IMR-90 (cell line): ENCODE results near the gene AP2B1. TPM values are rescaled to one million over a fixed set of nuclear protein-coding genes. Genes with fewer than 3 reads are reported as not detected.

ENCODE experiments used
- ATAC-seq: fragments of 200-7000 bp; cut with Tn5 transposase; 2 replicates; pipeline ENCODE4 v1.9.1; 2020; ENCODE audit warnings: low read depth, mild to moderate bottlenecking, moderate library complexity
- BruUV-seq: library from RNA; stranded (reverse); fragments of 400-500 nt; replicated peaks from 2 replicates; lab custom pipeline; 2021; lab: Mats Ljungman, UMichigan
- CTCF ChIA-PET: fragments of 300-600 bp; formaldehyde crosslinking; extraction: SDS; loops from one replicate; lab custom pipeline; 2021; ENCODE audit warnings: antibody characterized with exemption; lab: Yijun Ruan, JAX
- POLR2A ChIA-PET: fragments of 300-600 bp; sonication (Branson Sonifier 250); formaldehyde crosslinking; loops from one replicate; lab custom pipeline; 2022; ENCODE audit warnings: antibody characterized with exemption; ENCODE audit not compliant: unreplicated experiment; lab: Charles Lee
- DNase-seq: peaks from one replicate; pipeline ENCODE4 v3.0.0; 2013
- H2AFZ ChIP-seq: replicated peaks from 2 replicates; pipeline ENCODE3; 2013; ENCODE audit warnings: low read length, mild to moderate bottlenecking; ENCODE audit not compliant: poor library complexity
- H2AK5ac ChIP-seq: 2 replicates; pipeline ENCODE4 v1.6.1; 2013; ENCODE audit warnings: low read depth, low read length, inconsistent platforms
- H2AK9ac ChIP-seq: replicated peaks from 2 replicates; pipeline ENCODE3; 2013; ENCODE audit warnings: mild to moderate bottlenecking, low read depth, low read length, moderate library complexity; ENCODE audit not compliant: poor library complexity
- H2BK120ac ChIP-seq: 2 replicates; pipeline ENCODE4 v1.6.1; 2013; ENCODE audit warnings: low read depth, low read length, inconsistent platforms
- H2BK15ac ChIP-seq: 3 replicates; pipeline ENCODE4 v1.6.1; 2013; ENCODE audit warnings: low read depth, low read length, inconsistent platforms
- H2BK20ac ChIP-seq: 2 replicates; pipeline ENCODE4 v1.6.1; 2013; ENCODE audit warnings: low read depth, mild to moderate bottlenecking, inconsistent platforms, low read length, moderate library complexity
- H2BK5ac ChIP-seq: 2 replicates; pipeline ENCODE4 v1.6.1; 2013; ENCODE audit warnings: mild to moderate bottlenecking, low read depth, low read length, inconsistent platforms; ENCODE audit not compliant: poor library complexity, severe bottlenecking
- H3K14ac ChIP-seq: replicated peaks from 2 replicates; pipeline ENCODE4 v1.6.1; 2013; ENCODE audit warnings: low read depth, low read length, inconsistent platforms
- H3K18ac ChIP-seq: 2 replicates; pipeline ENCODE4 v1.6.1; 2013; ENCODE audit warnings: low read depth, low read length, control low read depth
- H3K23ac ChIP-seq: 2 replicates; pipeline ENCODE4 v1.6.1; 2013; ENCODE audit warnings: low read depth, low read length, inconsistent platforms
- H3K27ac ChIP-seq: 2 replicates; pipeline ENCODE4 v1.5.1; 2013; ENCODE audit warnings: mild to moderate bottlenecking, control low read depth, low read length; ENCODE audit not compliant: insufficient read depth
- H3K27me3 ChIP-seq: 2 replicates; pipeline ENCODE4 v1.6.1; 2013; ENCODE audit warnings: low read length; ENCODE audit not compliant: control insufficient read depth, insufficient read depth
- H3K36me3 ChIP-seq: 2 replicates; pipeline ENCODE4 v1.6.1; 2013; ENCODE audit warnings: low read length, mixed read lengths; ENCODE audit not compliant: control insufficient read depth, insufficient read depth
- H3K4ac ChIP-seq: 2 replicates; pipeline ENCODE4 v1.6.1; 2013; ENCODE audit warnings: low read depth, low read length, inconsistent platforms
- H3K4me1 ChIP-seq: 2 replicates; pipeline ENCODE4 v1.6.1; 2013; ENCODE audit warnings: low read length, mixed read lengths; ENCODE audit not compliant: control insufficient read depth, insufficient read depth
- H3K4me2 ChIP-seq: 2 replicates; pipeline ENCODE4 v1.6.1; 2013; ENCODE audit warnings: low read depth, mild to moderate bottlenecking, control low read depth, low read length, moderate library complexity
- H3K4me3 ChIP-seq: 2 replicates; pipeline ENCODE4 v1.5.1; 2013; ENCODE audit warnings: low read depth, mild to moderate bottlenecking, control low read depth, low read length, moderate library complexity; ENCODE audit not compliant: insufficient read depth
- H3K56ac ChIP-seq: 2 replicates; pipeline ENCODE4 v1.6.1; 2013; ENCODE audit warnings: low read length, inconsistent platforms; ENCODE audit not compliant: insufficient read depth; ENCODE audit errors: extremely low read depth
- H3K79me1 ChIP-seq, 2 experiments: 2 replicates each; pipeline ENCODE4 v1.6.1; 2013; ENCODE audit warnings: low read length in 2 of 2, inconsistent platforms in 1 of 2, low read depth in 1 of 2
- H3K9ac ChIP-seq: 2 replicates; pipeline ENCODE4 v1.6.1; 2013; ENCODE audit warnings: low read depth, low read length, control low read depth
- H3K9me1 ChIP-seq: 2 replicates; pipeline ENCODE4 v1.6.1; 2013; ENCODE audit warnings: low read length, inconsistent platforms; ENCODE audit not compliant: insufficient read depth
- H3K9me3 ChIP-seq: 2 replicates; pipeline ENCODE4 v1.6.1; 2013; ENCODE audit warnings: low read length; ENCODE audit not compliant: control insufficient read depth, insufficient read depth
- H4K20me1 ChIP-seq: 2 replicates; pipeline ENCODE4 v1.6.1; 2013; ENCODE audit warnings: low read length, inconsistent platforms; ENCODE audit not compliant: insufficient read depth
- H4K5ac ChIP-seq: 2 replicates; pipeline ENCODE4 v1.6.1; 2013; ENCODE audit warnings: mild to moderate bottlenecking, low read depth, low read length, control low read depth
- H4K8ac ChIP-seq, 2 experiments: 2 replicates each; pipeline ENCODE4 v1.6.1; 2013; ENCODE audit warnings: low read depth in 2 of 2, low read length in 2 of 2, control low read depth in 1 of 2, inconsistent platforms in 1 of 2
- H4K91ac ChIP-seq: 2 replicates; pipeline ENCODE4 v1.6.1; 2013; ENCODE audit warnings: low read depth, low read length, inconsistent platforms; ENCODE audit not compliant: insufficient read depth
- CEBPB ChIP-seq: IDR thresholded peaks from 2 replicates; pipeline ENCODE4 v1.6.1; 2012; ENCODE audit warnings: low read depth, low read length, improper control_type of control experiment
- CHD1 ChIP-seq: IDR thresholded peaks from 2 replicates; pipeline ENCODE4 v1.6.1; 2012; ENCODE audit warnings: low read depth, low read length, improper control_type of control experiment
- CTCF ChIP-seq: conservative IDR thresholded peaks from 2 replicates; pipeline ENCODE4 v1.5.1; 2012; ENCODE audit warnings: mild to moderate bottlenecking, low read depth, low read length, improper control_type of control experiment
- FOS ChIP-seq: fragments of 150-350 bp; IDR thresholded peaks from 2 replicates; pipeline ENCODE4 v1.6.1; 2016; ENCODE audit warnings: low read depth, low read length
- MAFK ChIP-seq: IDR thresholded peaks from 2 replicates; pipeline ENCODE4 v1.6.1; 2012; ENCODE audit warnings: low read depth, low read length, improper control_type of control experiment
- MAZ ChIP-seq: IDR thresholded peaks from 2 replicates; pipeline ENCODE4 v1.6.1; 2012; ENCODE audit warnings: low read depth, mild to moderate bottlenecking, low read length, improper control_type of control experiment, moderate library complexity, borderline replicate concordance
- MXI1 ChIP-seq: IDR thresholded peaks from 2 replicates; pipeline ENCODE4 v1.6.1; 2012; ENCODE audit warnings: low read depth, mild to moderate bottlenecking, low read length, moderate library complexity, borderline replicate concordance
- NFE2L2 ChIP-seq: fragments of 150-350 bp; IDR thresholded peaks from 2 replicates; pipeline ENCODE4 v1.6.1; 2016; ENCODE audit warnings: low read depth, mild to moderate bottlenecking, low read length
- RAD21 ChIP-seq: IDR thresholded peaks from 2 replicates; pipeline ENCODE4 v1.6.1; 2012; ENCODE audit warnings: low read length, improper control_type of control experiment
- RCOR1 ChIP-seq: IDR thresholded peaks from 2 replicates; pipeline ENCODE4 v1.6.1; 2012; ENCODE audit warnings: mild to moderate bottlenecking, low read length, improper control_type of control experiment; ENCODE audit not compliant: insufficient replicate concordance
- SMC3 ChIP-seq: fragments of 150-350 bp; IDR thresholded peaks from 2 replicates; pipeline ENCODE4 v1.6.1; 2016; ENCODE audit warnings: low read depth, mild to moderate bottlenecking, antibody characterized with exemption, low read length, moderate library complexity
- USF2 ChIP-seq: fragments of 150-350 bp; IDR thresholded peaks from 2 replicates; pipeline ENCODE4 v1.6.1; 2017; ENCODE audit warnings: mild to moderate bottlenecking, antibody characterized with exemption, low read length, low read depth
- WGBS, 2 experiments: methylation state at CpG; one replicate each; pipeline versions ENCODE4 v1.1.5 to v1.1.7; 2013; ENCODE audit warnings: missing lambda C conversion rate in 2 of 2; ENCODE audit not compliant: insufficient read length in 1 of 2; ENCODE audit errors: extremely low coverage in 2 of 2; 5-methylcytosine and 5-hydroxymethylcytosine counted together
- dilution Hi-C: fragments of 300-500 bp; cut with HindIII; formaldehyde crosslinking; loops from one replicate; pipeline ENCODE4 v1.14.3; 2018; ENCODE audit warnings: low sequenced_read_pairs; ENCODE audit not compliant: unreplicated experiment
- in situ Hi-C: fragments of 300-500 bp; cut with MboI; formaldehyde crosslinking; loops from 3 replicates; pipeline ENCODE4 v1.14.3; 2019; ENCODE audit warnings: low sequenced_read_pairs, inconsistent platforms, mixed read lengths
- intact Hi-C: fragments of 100-400 bp; cut with micrococcal nuclease; formaldehyde crosslinking; loops from 2 replicates; pipeline ENCODE4 v1.10.0; 2022
- polyA plus RNA-seq, 3 experiments: library from polyadenylated mRNA; depleted of rRNA; stranded (reverse); fragments of >200 nt; gene quantifications; 2 replicates each; pipeline ENCODE4 v1.2.3, GENCODE V29; 2012; ENCODE audit warnings: low replicate concordance in 1 of 3
- total RNA-seq: library from RNA; depleted of rRNA; stranded (reverse); fragments of >200 nt; gene quantifications from 2 replicates; pipeline ENCODE4 v1.2.3, GENCODE V29; 2012

Gene AP2B1
- total and polyA plus RNA-seq, 2 of the 4 experiments (the other 2 are of a cell fraction) = 102 to 125 TPM

GRCh38 chr17:35744830-35745229 lies 157.7 kb downstream of the AP2B1 start:
- Histone ChIP-seq H4K91ac (no peak overlapping the region), H3K79me1 (no peaks in the 10 kb centered on the region), H2AK5ac (no peak overlapping the region), H3K18ac (no peak overlapping the region), H3K27me3 (peaks cover 51% of the 10 kb centered on the region), H3K9ac (no peak overlapping the region), H2AK9ac (no peak overlapping the region), H3K4me1 (peaks cover 3% of the 10 kb centered on the region; the same call in 1 of the 2 replicates), H4K5ac (no peak overlapping the region), H2BK5ac (no peak overlapping the region), H3K27ac (no peak overlapping the region), H2BK20ac (no peak overlapping the region), H3K9me3 (no peaks in the 10 kb centered on the region), H2BK15ac (no peak overlapping the region), H3K23ac (no peak overlapping the region), H3K4me2 (no peak overlapping the region), H3K4ac (no peak overlapping the region), H3K9me1 (peaks cover 2% of the 10 kb centered on the region; the same call in 1 of the 2 replicates), H4K8ac (no peak overlapping the region), H4K20me1 (peaks cover 12% of the 10 kb centered on the region), H2BK120ac (no peak overlapping the region), H3K56ac (no peak overlapping the region), H3K36me3 (no peaks in the 10 kb centered on the region), H3K4me3 (no peak overlapping the region), H2AFZ (no peak overlapping the region), H3K14ac (no peak overlapping the region)
- dilution Hi-C loops (no loop called here), intact Hi-C loops (loop anchor here (10.0 kb wide), 2 partner anchors 310 to 500 kb away; partner anchors contain the start of genes SLFN12 and SLFN5), in situ Hi-C loops (loop anchor here (25.0 kb wide), 1 partner anchor 383 kb away; the partner anchor contains the start of gene SLFN11)
- ATAC-seq (no peak), DNase-seq (no peak)
- no peak for TF ChIP-seq FOS
- no peak for TF ChIP-seq RAD21
- no peak for TF ChIP-seq CHD1
- no peak for TF ChIP-seq MAZ
- TF ChIP-seq MAFK = no peak
- TF ChIP-seq SMC3 = no peak
- no peak for TF ChIP-seq CTCF
- no peak for TF ChIP-seq NFE2L2
- no peak for TF ChIP-seq CEBPB
- TF ChIP-seq MXI1 = no peak
- no peak for TF ChIP-seq RCOR1
- TF ChIP-seq USF2 = no peak
- POLR2A ChIA-PET = no interaction called here
- WGBS, 2 experiments = 73% methylated on average over 3 of the region's 8 CpGs; no CpG with 5 or more reads in 1 of the 2 experiments
- no TSS peak for BruUV-seq
- CTCF ChIA-PET = no interaction called here
